Endothelial cell of umbilical vein (primary cell): ENCODE results near the gene COTL1. TPM values are rescaled to one million over a fixed set of nuclear protein-coding genes. Genes with fewer than 3 reads are reported as not detected.

Experiments used
- BruUV-seq: library from RNA; stranded (reverse); fragments of 400-500 nt; replicated peaks from 2 replicates; lab custom pipeline; 2021; lab: Mats Ljungman, UMichigan
- CTCF ChIA-PET: fragments of 300-600, 350-600 bp; sonication (Branson Sonifier 250); formaldehyde crosslinking; loops from one replicate; lab custom pipeline; 2021; ENCODE audit warnings: antibody characterized with exemption, inconsistent platforms; lab: Charles Lee
- POLR2A ChIA-PET: fragments of 300-600, 350-600 bp; sonication (Branson Sonifier 250); formaldehyde crosslinking; loops from one replicate; lab custom pipeline; 2021; ENCODE audit warnings: antibody characterized with exemption, inconsistent platforms; lab: Charles Lee
- DNase-seq: peaks from one replicate; pipeline ENCODE4 v3.0.0-alpha.2; 2011; ENCODE audit warnings: low read depth, low spot score
- FAIRE-seq: peaks from 2 replicates; lab custom pipeline; 2011; peaks lifted over from hg19 to GRCh38; lab: Jason Lieb, UNC
- H2AFZ ChIP-seq: 2 replicates; pipeline ENCODE4 v1.6.0; 2012; ENCODE audit warnings: low read depth, low read length, control low read depth, inconsistent platforms
- H3K27ac ChIP-seq: 2 replicates; pipeline ENCODE4 v1.5.1; 2011; ENCODE audit warnings: low read depth, mild to moderate bottlenecking, control low read depth, low read length, moderate library complexity; ENCODE audit not compliant: insufficient read depth
- H3K27me3 ChIP-seq, 2 experiments: 2 replicates each; pipeline versions ENCODE4 v1.6.0 to v1.6.1; 2011; ENCODE audit warnings: low read length in 2 of 2, mixed read lengths in 1 of 2; ENCODE audit not compliant: control insufficient read depth in 2 of 2, insufficient read depth in 2 of 2
- H3K36me3 ChIP-seq, 2 experiments: 2 replicates in 1 of 2; 3 replicates in 1 of 2; pipeline ENCODE4 v1.5.1; 2011; ENCODE audit warnings: low read length in 2 of 2, mild to moderate bottlenecking in 1 of 2, moderate library complexity in 1 of 2; ENCODE audit not compliant: control insufficient read depth in 2 of 2, insufficient read depth in 2 of 2; ENCODE audit errors: extremely low read depth in 1 of 2
- H3K4me1 ChIP-seq: 3 replicates; pipeline ENCODE4 v1.5.1; 2011; ENCODE audit warnings: mild to moderate bottlenecking, low read length; ENCODE audit not compliant: control insufficient read depth, insufficient read depth; ENCODE audit errors: extremely low read depth
- H3K4me2 ChIP-seq: 2 replicates; pipeline ENCODE4 v1.6.1; 2011; ENCODE audit warnings: low read length, control low read depth, mixed read lengths; ENCODE audit not compliant: insufficient read depth
- H3K4me3 ChIP-seq, 3 experiments: fragments of 200-600 bp in 1 of 3; sonication (generic), shearing (Covaris generic) in 1 of 3; replicated peaks in 1 of 3; 2 replicates each; pipeline ENCODE4 v1.5.1; 2011 to 2016; ENCODE audit warnings: control low read depth in 3 of 3, low read length in 3 of 3, mild to moderate bottlenecking in 2 of 3, inconsistent platforms in 1 of 3, low read depth in 1 of 3, moderate library complexity in 1 of 3; ENCODE audit not compliant: insufficient read depth in 1 of 3
- H3K79me2 ChIP-seq: 2 replicates; pipeline ENCODE4 v1.6.0; 2012; ENCODE audit warnings: low read length, inconsistent platforms; ENCODE audit not compliant: control insufficient read depth, insufficient read depth
- H3K9ac ChIP-seq: replicated peaks from 2 replicates; pipeline ENCODE3; 2011; ENCODE audit warnings: low read length, control low read depth; ENCODE audit not compliant: insufficient read depth; ENCODE audit errors: extremely low read depth
- H3K9me1 ChIP-seq: replicated peaks from 3 replicates; pipeline ENCODE4 v1.6.0; 2011; ENCODE audit warnings: mild to moderate bottlenecking, low read length; ENCODE audit not compliant: control insufficient read depth, insufficient read depth; ENCODE audit errors: extremely low read depth
- H3K9me3 ChIP-seq: replicated peaks from 2 replicates; pipeline ENCODE4 v1.5.1; 2012; ENCODE audit warnings: low read length, inconsistent platforms; ENCODE audit not compliant: control insufficient read depth, insufficient read depth
- H4K20me1 ChIP-seq: replicated peaks from 2 replicates; pipeline ENCODE3; 2011; ENCODE audit warnings: mild to moderate bottlenecking, low read length; ENCODE audit not compliant: control insufficient read depth, insufficient read depth; ENCODE audit errors: extremely low read depth
- CTCF ChIP-seq, 2 donors: IDR thresholded peaks; 1 replicate in 1 of 2; 2 replicates in 1 of 2; pipeline ENCODE4 v1.5.1; 2011; ENCODE audit warnings: low read length in 2 of 2, mild to moderate bottlenecking in 2 of 2, moderate library complexity in 2 of 2, control low read depth in 1 of 2, inconsistent platforms in 1 of 2, low read depth in 1 of 2; ENCODE audit not compliant: insufficient read depth in 1 of 2; ENCODE audit errors: extremely low read depth in 1 of 2
- EZH2 ChIP-seq: IDR thresholded peaks from 2 replicates; pipeline ENCODE4 v1.6.1; 2012; ENCODE audit warnings: borderline replicate concordance, low read depth, mild to moderate bottlenecking, moderate library complexity, low read length, inconsistent platforms; ENCODE audit not compliant: severe bottlenecking
- FOS ChIP-seq: IDR thresholded peaks from 2 replicates; pipeline ENCODE4 v1.6.1; 2011; ENCODE audit warnings: mild to moderate bottlenecking, low read length, moderate library complexity, borderline replicate concordance; ENCODE audit not compliant: insufficient read depth
- GATA2 ChIP-seq: IDR thresholded peaks from 2 replicates; pipeline ENCODE4 v1.7.0; 2011; ENCODE audit warnings: low read depth, mild to moderate bottlenecking, moderate library complexity, mixed read lengths, low read length; ENCODE audit not compliant: insufficient read length, insufficient read depth
- JUN ChIP-seq: IDR thresholded peaks from 2 replicates; pipeline ENCODE4 v1.6.1; 2011; ENCODE audit warnings: borderline replicate concordance, low read depth; ENCODE audit not compliant: insufficient read length, insufficient read depth
- MAX ChIP-seq: IDR thresholded peaks from 2 replicates; pipeline ENCODE4 v1.6.1; 2011; ENCODE audit not compliant: insufficient read depth, insufficient read length
- MYC ChIP-seq: IDR thresholded peaks from one replicate; pipeline ENCODE4 v1.6.1; 2011; ENCODE audit warnings: mild to moderate bottlenecking, low read depth, low read length
- POLR2A ChIP-seq: IDR thresholded peaks from 2 replicates; pipeline ENCODE4 v1.6.1; 2012; ENCODE audit warnings: low read depth, mild to moderate bottlenecking, control low read depth, low read length
- POLR2AphosphoS5 ChIP-seq: IDR thresholded peaks from 2 replicates; pipeline ENCODE4 v1.6.1; 2012; ENCODE audit warnings: low read depth, mild to moderate bottlenecking, control low read depth, low read length, moderate library complexity; ENCODE audit not compliant: insufficient read depth
- dilution Hi-C: fragments of 300-500 bp; cut with MboI; formaldehyde crosslinking; loops from one replicate; pipeline ENCODE4 v1.15.0; 2019; ENCODE audit warnings: low sequenced_read_pairs; ENCODE audit not compliant: extremely low pct_ligation_motif_present
- intact Hi-C: fragments of 100-400 bp; cut with micrococcal nuclease; formaldehyde crosslinking; loops from one replicate; pipeline ENCODE4 v1.10.0; 2022
- polyA plus RNA-seq, 4 experiments: library from polyadenylated mRNA; depleted of rRNA in 3 of 4; stranded (reverse) in 3 of 4; unstranded in 1 of 4; fragments of >200 nt; gene quantifications; 2 replicates each; pipeline versions ENCODE4 v1.2.1 to v1.2.3, GENCODE V29; 2011 to 2012; ENCODE audit warnings: missing spikeins in 1 of 4
- total RNA-seq: library from RNA; stranded (reverse); gene quantifications from 2 replicates; pipeline ENCODE4 v1.2.3, GENCODE V29; 2021

The COTL1 gene
- total and polyA plus RNA-seq, 2 donors (not counting 3 experiments of a cell fraction or from before 2014, with no cell fraction given) = 90.0 to 200 TPM

GRCh38 chr16:84550096-84550495 lies 67.8 kb downstream of the COTL1 start:
- H3K36me3 ChIP-seq = no peaks in the 10 kb centered on the region
- no peaks in the 10 kb centered on the region for H3K9me1 ChIP-seq
- CTCF ChIA-PET = interaction anchor here (0.9 to 1.4 kb wide), 3 partner anchors 11 to 363 kb away, joined by 3 to 4 read pairs (median 3); partner anchors contain the start of gene TAF1C
- no peak overlapping the region for H3K4me2 ChIP-seq
- H4K20me1 ChIP-seq = no peaks in the 10 kb centered on the region
- H3K9ac ChIP-seq = no peak overlapping the region
- BruUV-seq = no TSS peak
- H3K79me2 ChIP-seq = no peaks in the 10 kb centered on the region
- intact Hi-C loops = no loop called here
- FAIRE-seq = no peak
- peaks cover 17% of the 10 kb centered on the region for H3K4me1 ChIP-seq
- no peak overlapping the region for H3K4me3 ChIP-seq
- H3K9me3 ChIP-seq = no peaks in the 10 kb centered on the region
- TF ChIP-seq MAX (no peak), POLR2A (no peak), EZH2 (no peak), POLR2AphosphoS5 (no peak), GATA2 (no peak), FOS (no peak), JUN (no peak), CTCF (IDR thresholded peaks at IDR 0.05; ENCODE audit: extremely low read depth in 1 of 2, insufficient read depth in 1 of 2, low read depth in 1 of 2, low read length in 2 of 2) (no peak), MYC (no peak)
- H2AFZ ChIP-seq = no peak overlapping the region
- POLR2A ChIA-PET = no interaction called here
- dilution Hi-C loops = no loop called here
- H3K27ac ChIP-seq = peak overlapping the region; percentile 78
- H3K27me3 ChIP-seq = no peaks in the 10 kb centered on the region
- no peak for DNase-seq
